ENCODE measurements around the gene BCKDHA.

DNA sequence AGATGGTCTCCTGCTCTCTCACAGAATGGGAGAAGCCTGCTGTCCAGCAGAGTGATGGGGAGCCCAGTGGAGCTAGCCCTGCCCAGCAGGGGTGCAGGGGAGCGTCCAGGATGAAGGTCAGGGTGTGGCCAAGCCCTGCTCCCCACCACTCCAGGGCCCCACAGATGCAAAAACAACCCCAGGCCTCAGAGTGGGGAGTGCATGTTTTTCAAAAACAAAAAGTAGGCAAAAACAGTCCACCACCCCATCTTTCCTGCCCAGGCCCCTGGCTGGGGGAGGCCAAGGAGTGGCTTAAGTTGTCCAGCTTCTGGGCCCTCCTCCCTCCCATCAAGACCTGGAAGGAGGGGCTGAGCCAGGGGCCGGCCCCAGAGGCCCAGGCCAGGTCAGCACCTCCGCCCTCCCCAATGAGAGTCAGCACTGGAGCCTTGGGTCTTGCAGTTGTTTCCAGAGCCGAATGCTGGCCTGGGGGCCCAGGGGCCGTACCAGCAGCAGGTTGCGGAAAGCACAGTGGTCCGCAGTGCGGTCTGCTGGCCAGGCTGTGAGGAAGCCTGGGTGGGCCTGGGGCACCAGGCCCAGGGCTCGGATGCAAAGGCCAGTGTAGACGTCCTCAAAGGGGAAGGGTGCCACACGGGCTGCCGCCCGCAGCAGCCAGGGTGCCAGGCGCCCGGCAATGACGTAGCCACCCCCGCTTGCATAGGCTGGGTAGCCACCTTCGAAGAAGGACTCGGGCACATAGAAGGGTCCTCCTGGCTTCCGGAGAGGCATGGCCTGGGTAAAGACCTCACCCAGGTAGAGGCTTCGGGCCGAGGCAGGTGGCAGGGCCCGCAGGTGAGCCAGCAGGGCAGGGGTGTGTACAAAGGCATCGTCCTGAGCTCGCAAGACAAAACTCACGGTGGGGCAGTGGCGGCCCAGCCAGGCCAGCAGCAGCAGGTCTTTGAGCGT, 27.8 kb downstream of the BCKDHA start:
- TF ChIP-seq CTCF (IDR thresholded peaks at IDR 0.05): no peak
- no peak for TF ChIP-seq POLR2A (IDR thresholded peaks at IDR 0.05)
